Stimulated activated CD8-positive, alpha-beta memory T cell treated with anti-CD3 and anti-CD28 coated beads, Interleukin-15, amount 100 ng/mL, for 24 hours (primary cell): Measurements from ENCODE around the gene TMEM134.

Source experiments
- DNase-seq: peaks from one replicate; pipeline ENCODE4 v3.0.0-alpha.2; 2020; ENCODE audit warnings: low read depth

Gene TMEM134

DNA sequence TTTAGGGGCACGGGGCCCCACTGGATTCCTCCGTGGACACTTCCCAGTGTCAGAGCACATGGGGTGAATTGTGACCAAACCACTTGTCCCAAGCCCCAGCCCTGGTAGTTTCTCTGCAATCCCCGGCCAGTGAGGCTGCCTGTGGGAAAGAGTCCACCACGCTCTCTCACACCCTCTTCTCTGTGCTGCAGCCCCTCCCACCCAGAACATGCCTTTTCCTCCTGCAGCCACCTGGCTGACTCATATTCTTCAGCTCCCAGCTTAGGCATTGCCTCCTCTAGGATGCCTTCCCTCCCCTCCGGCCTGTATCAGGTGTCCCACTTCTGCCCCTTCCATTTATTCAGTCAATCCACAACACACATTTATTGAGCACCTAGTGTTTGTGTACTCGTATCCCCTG, 46.2 kb downstream of the TMEM134 start:
- no peak for DNase-seq

DNA sequence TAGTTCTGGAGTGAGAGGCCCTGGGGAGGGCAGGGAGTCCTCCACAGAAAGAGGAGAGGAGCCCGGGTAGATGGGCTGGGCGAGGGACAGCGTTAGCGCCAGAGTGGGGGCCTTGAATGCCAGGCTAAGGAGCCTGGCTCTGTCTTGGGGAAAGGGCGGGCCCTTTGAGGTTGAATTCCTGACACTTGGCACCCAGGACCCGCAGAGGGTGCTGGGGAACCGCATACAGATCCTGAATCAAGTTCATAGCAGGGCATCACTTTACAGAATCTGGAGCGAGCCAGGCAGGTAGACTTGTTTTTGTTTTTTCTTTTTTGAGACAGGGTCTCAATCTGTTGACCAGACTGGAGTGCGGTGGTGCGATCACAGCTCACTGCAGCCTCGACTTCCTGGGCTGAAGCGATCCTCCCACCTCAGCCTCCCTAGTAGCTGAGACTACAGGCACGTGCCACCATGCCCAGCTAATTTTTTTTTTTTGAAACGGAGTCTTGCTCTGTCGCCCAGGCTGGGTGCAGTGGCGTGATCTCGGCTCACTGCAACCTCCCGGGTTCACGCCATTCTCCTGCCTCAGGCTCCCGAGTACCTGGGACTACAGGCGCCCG, 47.5 kb downstream of the TMEM134 start:
- DNase-seq = no peak

DNA sequence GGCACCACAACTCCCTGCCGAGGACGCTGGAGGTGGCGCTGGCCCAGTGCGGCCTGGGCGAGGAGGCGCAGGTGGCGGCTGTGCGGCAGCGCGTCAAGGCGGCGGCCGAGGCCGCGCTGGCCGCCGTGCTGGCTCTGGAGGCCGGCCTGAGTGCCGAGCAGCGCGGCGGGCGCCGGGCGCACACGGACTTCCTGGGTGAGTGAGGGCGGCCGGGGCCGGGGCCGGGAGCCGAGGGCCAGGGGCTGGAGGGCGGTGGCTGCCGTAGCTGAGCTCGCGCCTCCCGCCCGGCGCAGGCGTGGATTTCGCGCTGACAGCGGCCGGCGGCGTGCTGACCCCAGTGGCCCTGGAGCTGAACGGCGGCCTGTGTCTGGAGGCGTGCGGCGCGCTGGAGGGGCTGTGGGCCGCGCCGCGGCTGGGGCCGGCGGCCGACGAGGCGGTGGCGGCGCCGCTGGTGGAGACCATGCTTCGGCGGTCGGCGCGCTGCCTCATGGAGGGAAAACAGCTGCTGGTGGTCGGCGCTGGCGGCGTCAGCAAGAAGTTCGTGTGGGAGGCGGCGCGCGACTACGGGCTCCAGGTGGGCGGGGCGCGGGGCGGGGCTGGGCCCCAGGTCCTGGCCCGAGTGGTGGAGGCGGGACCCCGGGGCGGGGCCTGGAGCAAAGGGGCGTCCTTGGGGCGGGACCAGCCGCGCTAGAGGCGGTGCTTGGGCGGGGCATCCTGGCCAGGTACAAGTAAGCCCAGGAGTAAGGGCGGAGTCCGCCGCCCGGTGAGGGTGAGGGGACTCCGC, 48.2 kb downstream of the TMEM134 start:
- DNase-seq = peak; percentile 98

DNA sequence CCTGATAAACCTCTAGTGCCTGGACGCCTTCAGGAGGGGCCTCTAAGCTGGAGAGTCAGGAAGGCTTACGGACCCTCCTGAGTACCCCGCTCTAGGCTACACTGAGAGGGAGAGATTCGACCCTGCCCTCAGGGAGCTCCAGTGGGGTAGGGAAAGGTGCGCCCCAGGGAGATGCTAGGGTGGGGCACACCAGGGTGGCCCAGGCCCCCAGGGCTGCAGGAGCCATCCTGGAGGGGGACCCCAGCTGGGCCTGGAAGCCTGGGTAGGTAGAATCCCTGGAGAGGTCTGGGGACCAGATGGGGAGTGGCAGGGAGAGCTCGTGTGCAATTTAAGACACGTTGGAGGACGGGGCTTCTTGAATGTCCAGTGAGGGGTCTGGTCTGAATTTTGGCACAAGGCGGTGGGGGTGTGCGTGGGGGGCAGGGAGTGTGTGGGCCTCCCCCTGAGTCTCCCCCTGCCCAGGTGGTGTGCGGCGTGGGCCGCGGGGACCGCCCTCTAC, 48.9 kb downstream of the TMEM134 start:
- DNase-seq = no peak

DNA sequence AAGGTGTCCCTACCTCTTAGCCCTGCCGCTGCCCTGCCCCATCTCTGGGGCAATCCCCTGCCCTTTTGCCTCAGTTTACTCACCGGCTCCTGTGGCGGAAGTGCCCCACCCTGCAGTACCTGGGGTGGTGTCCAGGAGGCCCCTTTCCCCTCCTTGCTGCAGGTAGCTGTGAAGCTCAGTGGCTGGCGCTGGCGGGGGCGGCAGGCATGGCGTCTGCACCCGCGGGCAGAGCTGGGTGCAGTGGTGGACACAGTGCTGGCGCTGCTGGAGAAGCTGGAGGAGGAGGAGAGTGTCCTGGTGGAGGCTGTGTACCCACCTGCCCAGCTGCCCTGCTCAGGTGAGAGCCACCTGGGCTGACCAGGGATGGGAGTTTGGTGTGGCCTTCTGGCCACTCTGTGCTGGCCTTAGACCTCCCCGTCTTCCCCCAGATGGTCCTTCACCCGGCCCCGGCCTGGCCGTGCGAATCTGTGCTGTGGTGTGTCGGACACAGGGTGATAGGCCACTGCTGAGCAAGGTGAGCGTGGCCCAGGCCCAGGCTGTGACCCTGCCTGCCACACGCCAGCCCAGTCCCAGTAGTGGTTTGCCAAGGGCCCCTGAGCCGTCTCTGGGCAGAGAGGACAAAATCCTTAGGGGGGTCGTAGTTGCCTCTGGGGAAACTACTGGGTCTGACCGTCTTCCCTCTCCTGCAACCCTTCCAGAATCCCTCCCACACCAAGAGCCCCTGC, 49.6 kb downstream of the TMEM134 start:
- DNase-seq = no peak

DNA sequence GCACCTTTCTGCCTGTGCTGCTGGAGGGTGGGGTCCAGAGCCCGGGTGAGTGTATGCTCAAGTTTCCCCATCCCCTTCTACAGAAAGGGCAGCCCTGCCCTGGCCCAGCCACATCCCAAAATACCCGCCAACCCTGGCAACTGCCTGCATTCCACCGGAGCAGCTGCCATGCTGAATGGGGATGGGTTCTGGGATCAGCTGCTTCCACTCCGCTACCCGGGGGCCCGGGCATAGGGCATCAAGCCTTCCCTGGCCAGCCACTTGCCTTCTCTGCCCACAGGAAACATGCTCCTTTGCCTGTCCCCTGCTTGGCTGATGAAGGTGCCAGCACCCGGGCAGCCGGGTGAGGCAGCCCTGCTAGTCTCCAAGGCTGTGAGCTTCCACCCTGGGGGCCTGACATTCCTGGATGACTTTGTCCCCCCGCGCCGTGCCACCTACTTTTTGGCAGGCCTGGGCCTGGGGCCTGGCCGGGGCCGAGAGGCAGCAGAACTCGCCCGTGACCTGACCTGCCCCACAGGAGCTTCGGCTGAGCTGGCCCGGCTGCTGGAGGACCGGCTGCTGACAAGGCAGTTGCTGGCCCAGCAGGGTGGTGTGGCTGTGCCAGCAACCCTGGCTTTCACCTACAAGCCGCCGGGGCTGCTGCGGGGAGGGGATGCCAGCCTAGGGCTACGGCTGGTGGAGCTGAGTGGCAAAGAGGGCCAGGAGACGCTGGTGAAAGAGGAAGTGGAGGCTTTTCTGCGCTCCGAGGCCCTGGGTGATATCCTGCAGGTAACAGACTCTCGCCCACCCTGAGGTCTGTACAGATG, 50.4 kb downstream of the TMEM134 start:
- DNase-seq = no peak

DNA sequence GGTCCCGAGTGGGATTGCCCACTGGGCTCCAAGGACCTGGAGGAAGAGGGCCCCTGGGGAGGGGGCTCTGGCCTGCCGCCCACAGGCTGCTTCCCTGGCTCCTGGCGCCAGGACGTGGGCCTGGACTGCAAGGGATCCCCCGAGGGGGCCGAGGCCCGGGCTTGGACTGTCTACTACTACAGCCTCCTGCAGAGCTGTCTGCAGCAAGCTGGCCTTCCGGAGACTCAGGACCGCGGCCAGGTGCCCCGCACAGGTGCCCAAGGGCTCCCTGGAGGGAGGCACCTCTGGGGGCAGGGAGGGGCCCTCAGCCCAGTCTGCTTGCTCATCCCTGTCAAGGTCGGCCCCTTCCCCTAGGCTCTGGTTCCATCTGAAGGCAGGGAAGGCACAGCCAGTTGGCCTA, 51.6 kb downstream of the TMEM134 start:
- DNase-seq = no peak

DNA sequence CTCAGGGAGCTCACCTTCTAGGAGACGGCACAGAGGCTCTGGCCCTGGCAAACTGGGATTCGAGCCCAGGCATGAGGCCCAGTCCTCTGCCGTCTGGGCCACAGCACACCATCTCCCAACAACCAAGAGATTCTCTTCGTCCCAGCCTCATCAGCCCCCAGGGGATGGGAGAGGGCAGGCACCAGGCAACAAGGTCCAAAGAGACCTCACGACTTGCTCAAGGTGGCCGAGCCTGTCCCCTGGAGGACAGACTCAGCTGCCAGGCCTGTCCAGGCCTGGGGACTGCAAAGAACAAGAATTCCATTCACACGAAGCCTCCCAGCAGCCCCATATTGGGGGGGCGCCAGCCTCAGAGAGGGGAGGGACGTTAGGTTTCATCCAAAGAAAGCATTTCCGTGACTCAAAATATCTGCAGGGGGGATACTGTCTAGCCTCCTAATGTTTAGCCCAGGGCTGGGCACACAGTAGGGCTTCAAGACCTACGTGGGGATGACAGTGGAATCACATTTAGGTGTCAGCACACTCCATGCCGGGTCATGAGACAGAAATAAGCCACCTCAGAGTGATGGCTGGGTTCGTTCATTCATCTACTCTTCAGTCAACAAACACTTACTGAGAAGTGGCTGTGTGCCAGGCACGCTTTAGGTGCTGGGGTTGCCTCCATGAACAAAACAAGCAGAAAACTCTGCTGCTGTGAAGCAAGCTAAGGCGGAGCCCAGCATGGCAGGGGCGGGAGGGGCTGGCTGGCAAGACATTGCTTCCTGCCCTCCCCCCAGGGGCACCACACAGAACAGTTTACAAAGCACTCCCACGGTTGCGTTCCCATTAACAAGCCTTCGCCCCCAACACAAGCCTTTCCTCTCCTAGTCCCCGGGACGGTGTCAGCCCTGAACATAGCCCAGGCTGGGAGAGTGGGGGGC, 52.4 kb downstream of the TMEM134 start:
- DNase-seq = no peak

DNA sequence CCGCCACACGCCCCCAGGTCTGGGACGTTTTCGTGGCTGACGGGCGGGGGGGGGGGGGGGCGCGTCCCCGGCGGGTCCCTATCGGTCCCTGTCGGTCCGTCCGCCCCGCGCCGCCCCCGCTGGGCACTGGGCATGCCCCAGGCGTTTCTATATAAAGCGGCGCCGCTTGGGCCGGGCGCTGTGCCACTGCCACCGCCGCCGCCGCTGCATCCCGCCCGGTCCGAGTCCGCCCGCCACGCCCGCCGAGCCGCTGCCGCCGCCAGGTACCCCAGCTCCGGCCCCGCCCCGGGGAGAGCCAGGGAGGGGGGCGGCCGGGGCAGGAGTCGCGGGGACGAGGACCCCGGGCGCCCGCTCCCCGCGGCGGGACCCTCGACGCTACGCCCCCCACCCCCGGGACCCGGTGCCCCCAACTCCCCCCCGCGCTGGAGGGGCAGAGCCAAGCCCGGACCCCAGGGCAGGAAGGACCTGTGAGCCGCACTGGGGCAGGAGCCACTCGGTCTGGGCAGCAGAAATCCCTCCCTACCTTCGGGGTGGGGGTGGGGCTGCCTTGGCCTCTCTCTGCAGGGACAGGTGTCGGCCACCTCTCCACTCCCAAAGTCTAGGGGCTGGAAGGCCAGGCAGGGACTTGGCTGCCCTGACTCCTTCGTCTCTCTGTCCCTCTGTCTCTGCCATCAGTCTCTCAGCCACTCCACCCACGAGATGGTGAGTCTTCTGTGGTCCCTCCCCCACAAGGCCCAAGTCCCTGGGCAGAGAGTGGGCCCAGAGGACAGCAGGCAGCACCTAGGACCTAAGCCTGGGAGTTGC, 53.3 kb downstream of the TMEM134 start, which contains the start of gene CARNS1:
TSS of gene CARNS1 (plus strand) at position 178 of the 804 bp plus-strand sequence. CDS start at position 700, 522 bp downstream.
- no peak for DNase-seq

DNA sequence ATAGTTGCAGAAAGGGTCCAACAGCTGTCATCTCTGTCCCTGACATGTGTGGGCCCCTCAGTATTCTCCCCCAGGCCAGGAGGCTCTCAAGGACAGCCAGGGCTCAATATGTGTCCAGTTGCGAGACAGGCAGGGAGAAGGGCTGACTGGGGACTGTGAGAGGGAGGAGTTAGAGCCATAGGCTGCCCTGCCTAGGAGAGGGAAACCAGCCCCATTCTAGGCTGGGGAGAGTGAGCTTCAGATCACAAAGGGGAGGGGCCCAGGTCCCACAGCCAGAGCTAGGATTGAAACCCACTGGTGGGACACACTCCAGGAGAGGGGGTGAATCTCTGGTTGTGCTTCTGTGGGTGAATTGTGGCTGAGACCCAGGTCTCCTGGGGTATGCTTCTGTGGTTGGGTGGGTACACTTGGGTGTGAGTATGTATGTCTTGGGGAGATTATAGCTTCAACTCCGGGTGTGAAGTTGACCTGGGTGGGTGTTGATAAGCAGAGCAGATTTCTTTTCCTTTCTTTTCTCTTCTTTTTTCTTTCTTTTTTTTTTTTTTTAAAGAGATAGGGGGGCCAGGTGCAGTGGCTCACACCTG, 55.7 kb downstream of the TMEM134 start:
- DNase-seq = no peak

DNA sequence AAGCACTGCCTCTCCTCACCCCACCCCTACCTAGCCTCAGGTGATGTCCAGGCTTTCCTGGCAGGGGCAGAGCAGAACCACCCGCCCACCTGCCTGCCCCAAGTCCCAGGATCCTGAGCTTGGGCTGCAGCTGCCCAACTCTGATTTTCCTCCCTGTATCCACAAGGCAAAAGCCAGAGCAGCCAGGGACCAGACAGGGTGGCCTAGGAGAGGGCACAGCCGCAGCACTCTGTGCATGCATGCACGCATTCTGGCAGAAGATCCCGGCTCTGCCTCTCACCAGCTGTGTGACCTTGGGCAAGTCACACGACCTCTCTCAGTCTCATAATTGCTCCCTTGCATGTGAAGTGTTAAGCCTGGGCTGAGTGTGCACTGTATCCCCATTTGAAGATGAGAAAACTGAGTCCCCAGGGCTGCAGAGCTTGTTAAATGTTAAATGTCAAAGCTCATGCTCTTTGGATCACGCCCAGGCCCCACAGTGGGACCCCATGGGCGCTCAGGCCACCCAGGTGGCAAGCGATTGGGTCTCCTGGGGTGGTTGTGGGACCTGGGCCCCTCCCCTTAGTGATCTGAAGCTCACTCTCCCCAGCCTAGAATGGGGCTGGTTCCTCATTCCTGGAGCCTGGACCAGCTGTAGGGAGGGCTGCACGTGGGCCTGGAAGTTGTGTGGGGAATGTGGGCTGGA, 56.4 kb downstream of the TMEM134 start:
- DNase-seq = no peak

DNA sequence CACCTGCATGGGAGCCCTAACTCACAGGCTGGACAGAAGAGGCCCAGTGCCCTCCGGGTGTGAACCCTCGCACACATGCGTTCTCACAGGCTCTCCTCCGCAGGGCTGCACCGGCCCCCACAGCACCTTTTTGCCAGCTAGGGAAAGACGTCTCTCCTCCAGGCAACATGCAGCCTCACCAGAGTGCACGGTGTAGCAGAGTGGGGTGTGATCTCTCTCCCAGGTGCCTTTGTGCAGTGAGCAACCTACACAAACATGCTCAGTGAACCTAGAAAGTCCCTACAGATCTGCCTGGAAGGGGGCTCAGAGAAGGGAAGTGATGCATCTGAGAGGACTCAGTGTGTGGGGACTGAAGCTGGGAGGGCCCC, 57.3 kb downstream of the TMEM134 start:
- no peak for DNase-seq
